ENCODE measurements around the gene FBXL14.

The FBXL14 gene

GRCh38 chr12:1544996-1545700 is 49.2 kb downstream of the FBXL14 start:
- no peak overlapping the region for H3K27ac ChIP-seq
- TF ChIP-seq CTCF (IDR thresholded peaks at IDR 0.05) (peak; percentile 36; the same call in 1 of the 2 replicates), ZFX (IDR thresholded peaks at IDR 0.05; ENCODE audit: borderline replicate concordance) (no peak)

- no peak overlapping the region for H3K27ac ChIP-seq
- TF ChIP-seq CTCF (IDR thresholded peaks at IDR 0.05) (no peak), ZFX (IDR thresholded peaks at IDR 0.05; ENCODE audit: borderline replicate concordance) (no peak)
Measured at GRCh38 chr12:1542599-1542998, 51.8 kb downstream of the FBXL14 start.

DNA sequence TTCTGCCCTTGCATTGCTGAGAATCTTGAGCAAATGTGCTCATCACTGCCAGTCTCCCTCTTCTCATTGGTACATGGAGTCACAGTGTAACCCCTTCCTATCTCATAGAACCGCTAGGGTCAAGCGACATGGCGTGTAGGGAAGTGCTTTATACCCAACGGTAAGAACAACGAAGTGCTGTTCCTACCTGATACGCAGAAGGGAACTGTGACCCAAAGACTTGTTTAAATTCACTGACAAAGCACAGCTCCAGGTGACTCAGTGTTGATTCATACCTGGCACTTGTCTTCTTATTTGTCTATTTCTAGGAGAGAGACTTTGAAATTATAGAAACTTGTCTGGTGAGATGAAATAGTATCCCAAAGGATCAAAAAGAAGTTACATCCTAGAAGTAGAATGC is 53.7 kb downstream of the FBXL14 start:
- no peak for TF ChIP-seq CTCF (IDR thresholded peaks at IDR 0.05)
- H3K27ac ChIP-seq, result no peak overlapping the region

- no peak for TF ChIP-seq ZFX (IDR thresholded peaks at IDR 0.05; ENCODE audit: borderline replicate concordance)
- no peak for TF ChIP-seq CTCF (IDR thresholded peaks at IDR 0.05)
- no peak overlapping the region for H3K27ac ChIP-seq
Measured at GRCh38 chr12:1539135-1539534, 55.2 kb downstream of the FBXL14 start.

GRCh38 chr12:1536817-1537216 is 57.6 kb downstream of the FBXL14 start:
- no peak overlapping the region for H3K27ac ChIP-seq
- TF ChIP-seq ZFX (IDR thresholded peaks at IDR 0.05; ENCODE audit: borderline replicate concordance) (no peak), CTCF (IDR thresholded peaks at IDR 0.05) (no peak)

- TF ChIP-seq ZFX (IDR thresholded peaks at IDR 0.05; ENCODE audit: borderline replicate concordance) (no peak), CTCF (IDR thresholded peaks at IDR 0.05) (no peak)
- no peak overlapping the region for H3K27ac ChIP-seq
Measured at GRCh38 chr12:1534748-1535147, 59.6 kb downstream of the FBXL14 start.

DNA sequence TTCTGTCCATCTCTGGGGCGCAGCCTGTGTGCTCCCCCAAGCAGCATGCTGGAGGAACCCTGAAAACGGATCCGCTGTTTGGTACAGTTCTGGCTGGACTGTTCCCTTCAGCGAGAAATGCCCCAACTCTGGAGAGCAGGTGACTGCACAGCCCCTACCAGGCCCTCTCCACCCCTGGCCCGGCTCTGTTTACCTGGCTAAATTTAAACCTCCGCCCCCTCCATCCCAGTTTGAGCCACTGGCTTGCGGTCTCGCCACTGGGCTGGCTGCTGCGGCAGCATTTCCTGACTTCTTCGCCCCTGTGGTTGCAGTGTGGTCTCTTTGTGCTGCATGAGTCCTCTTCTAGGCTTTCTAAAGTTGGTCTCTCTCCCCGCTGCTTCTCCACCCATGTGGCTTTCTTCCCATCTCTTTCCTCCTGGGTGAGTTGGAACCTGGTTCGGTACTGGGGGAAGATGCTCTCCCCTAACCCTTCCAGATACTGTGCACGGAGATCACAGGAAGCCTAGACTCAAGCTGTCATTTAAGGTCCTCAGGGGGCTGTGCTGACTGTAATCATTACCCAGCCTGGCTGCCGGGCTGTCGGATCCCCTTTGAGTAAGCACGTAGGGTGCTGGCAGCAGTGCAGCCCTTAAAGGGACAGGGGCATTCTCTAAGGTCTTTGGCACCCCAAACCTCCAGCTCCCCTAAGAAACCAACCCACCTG is 60.6 kb downstream of the FBXL14 start:
- no peak overlapping the region for H3K27ac ChIP-seq
- TF ChIP-seq ZFX (IDR thresholded peaks at IDR 0.05; ENCODE audit: borderline replicate concordance) (no peak), CTCF (IDR thresholded peaks at IDR 0.05) (peak; percentile 6; the same call in 1 of the 2 replicates)

All from 22Rv1 (cell line).